HG02588 (cell line): ENCODE data around the gene TRIM37.
"Not testable (repeated sequence)": the region's sequence is repeated elsewhere in the genome, so short reads cannot be mapped to it uniquely, and the experiment has no call there.

Experiments
- ATAC-seq: cut with Tn5 transposase; IDR thresholded peaks from one replicate; pipeline ENCODE4 v1.9.1; 2021; ENCODE audit warnings: mild to moderate bottlenecking, moderate library complexity; ENCODE audit not compliant: unreplicated experiment

Gene TRIM37

DNA sequence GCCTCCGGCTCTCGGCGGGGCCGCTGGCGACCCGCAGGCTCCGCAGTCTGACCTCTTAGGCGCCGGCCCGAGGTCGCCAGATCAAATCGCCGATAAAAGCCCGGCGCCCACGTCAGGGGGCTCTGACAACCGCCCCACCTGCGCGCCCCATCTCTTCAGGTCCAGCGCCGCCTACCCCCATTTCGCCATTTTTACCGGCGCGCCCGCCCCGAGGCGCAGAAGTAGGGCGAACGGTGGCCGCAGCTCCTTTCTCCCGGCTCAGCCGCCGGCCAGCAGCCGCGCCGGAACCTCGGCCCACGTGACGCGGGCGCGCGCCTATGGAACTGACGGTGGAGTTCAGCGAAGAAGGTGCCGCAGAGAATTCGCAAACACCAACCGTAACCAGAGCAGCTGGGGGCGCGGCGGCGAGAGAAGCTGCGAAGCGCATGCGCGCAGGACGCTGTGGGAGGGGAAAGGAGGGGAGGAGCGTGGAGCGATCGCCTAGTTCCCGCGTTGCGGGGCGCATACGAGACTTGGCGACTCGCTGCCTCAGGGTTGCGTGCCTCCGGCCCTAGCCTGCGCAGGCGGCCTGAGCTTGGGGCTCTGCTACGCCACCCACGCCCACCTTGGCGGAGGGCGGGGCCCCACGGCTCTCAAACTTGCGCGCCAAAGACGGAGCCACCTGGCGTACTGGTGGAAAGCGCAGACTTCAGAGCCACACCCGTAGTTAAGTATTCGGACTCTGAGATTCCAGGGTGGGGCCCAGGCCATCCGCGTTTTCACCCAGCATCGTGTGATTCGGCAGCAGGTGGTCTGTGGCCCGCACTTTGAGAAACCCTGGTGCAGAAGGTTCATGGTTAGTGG lies at the start of gene TRIM37:
Gene TRIM37, minus strand, starts transcription at position 418 of the 843 bp plus-strand sequence. CDS start 419 bp downstream, outside the sequence.
- peak; percentile 94 for ATAC-seq

GRCh38 chr17:59155439-59156177 lies 48.9 kb upstream of the TRIM37 start, which contains the start of gene PRR11:
Gene PRR11 (plus strand): TSS chr17:59155746. CDS start chr17:59169753, 14,007 bp downstream.
- ATAC-seq: peak; percentile 86

DNA sequence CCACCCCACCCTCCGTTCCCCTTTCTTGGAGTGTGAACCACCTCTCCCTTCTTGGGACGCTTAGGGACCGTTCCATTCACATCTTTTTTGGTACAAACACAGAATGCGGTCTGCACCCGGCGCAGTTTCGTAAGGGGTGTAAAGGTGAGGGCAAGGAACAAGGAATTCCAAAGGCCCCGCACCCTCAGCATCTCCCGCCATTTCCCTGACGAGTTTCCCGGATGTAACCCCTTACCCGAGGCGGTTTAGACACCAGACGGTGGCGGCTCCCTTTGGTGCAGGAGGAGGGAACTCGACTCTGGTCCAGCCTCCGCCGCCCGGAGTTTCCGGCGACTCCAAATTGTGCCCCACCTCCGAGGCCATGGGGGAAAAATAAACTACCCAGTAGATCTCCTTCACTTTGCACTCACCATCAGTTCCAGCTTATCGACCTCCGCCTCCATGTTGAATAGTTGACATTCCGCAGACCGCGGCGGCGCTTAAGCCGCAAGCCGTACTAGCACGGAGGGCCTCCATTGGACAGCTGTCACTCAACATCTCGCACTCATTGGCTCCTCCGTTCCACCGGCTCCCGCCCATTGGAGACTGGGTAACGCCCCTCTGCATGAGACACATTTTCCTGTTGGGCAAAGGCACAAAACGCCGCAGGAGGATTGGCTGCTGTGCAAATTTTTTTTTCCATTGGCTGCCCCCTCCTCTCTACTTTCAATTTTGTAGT lies 48.2 kb upstream of the TRIM37 start, which contains the start of gene SKA2:
Gene SKA2, minus strand, starts transcription at position 466 of the 718 bp plus-strand sequence. Its CDS starts 23 bp downstream, at position 443.
- peak; percentile 79 for ATAC-seq

DNA sequence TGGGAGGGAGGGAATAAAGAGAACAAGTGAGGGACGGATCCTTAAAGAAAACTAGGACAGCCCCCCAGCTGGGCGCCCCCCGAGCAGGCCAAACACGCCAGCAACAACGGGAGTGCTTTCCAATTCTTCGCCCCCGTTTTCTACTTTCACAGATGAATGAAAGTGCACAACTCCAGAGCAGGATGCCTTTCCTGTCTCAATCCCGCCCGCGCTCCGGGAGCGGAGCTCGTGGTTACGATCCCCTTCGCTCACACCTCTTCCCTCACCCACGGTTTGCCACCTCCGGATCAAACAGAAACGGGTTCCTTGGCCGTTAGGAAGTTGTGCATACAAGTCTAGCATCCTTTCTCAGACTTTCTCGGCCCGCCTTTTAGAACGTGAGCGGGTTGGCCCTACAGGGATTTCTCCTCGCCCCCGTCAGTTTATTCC lies 47.6 kb upstream of the TRIM37 start:
- ATAC-seq: no peak

DNA sequence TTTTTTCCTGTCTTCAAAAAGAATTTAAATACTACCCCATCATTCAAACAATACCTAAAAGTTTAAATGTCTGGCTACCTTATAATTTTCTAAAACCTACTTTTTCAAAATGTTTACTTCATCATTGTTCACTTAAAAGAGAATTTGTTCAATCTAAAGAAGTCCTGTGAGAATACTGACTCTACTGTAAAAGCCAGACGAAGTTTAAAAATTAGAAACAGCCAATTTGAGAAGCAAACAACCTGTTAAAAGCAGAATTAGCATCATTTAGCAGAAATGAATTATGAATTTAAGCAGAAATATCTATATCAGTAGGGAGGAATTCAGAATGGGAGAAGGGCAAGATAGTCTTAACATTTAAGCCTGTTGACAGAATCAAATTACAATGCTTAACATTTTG lies 46.2 kb upstream of the TRIM37 start:
- no peak for ATAC-seq

GRCh38 chr17:59151591-59151990 lies 44.9 kb upstream of the TRIM37 start:
- no peak for ATAC-seq

DNA sequence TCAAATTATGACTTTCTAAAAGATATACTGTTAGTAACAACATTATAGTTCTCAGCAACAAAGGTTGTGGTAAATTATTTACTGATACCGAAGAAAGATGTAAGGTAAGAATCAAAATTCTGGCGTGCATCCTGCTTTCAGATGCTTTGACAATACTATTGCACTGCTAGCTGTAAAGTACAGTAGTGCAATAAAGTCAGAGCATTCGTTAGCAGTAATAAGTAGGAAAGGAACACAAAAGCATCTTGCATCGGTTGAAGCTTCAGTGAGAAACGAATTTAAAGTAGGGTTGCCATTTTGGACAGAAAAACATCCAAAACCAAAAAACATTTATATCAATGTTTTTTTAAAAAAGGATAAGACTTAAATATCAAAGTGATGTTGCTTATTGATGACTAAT lies 44.3 kb upstream of the TRIM37 start:
- no peak for ATAC-seq

DNA sequence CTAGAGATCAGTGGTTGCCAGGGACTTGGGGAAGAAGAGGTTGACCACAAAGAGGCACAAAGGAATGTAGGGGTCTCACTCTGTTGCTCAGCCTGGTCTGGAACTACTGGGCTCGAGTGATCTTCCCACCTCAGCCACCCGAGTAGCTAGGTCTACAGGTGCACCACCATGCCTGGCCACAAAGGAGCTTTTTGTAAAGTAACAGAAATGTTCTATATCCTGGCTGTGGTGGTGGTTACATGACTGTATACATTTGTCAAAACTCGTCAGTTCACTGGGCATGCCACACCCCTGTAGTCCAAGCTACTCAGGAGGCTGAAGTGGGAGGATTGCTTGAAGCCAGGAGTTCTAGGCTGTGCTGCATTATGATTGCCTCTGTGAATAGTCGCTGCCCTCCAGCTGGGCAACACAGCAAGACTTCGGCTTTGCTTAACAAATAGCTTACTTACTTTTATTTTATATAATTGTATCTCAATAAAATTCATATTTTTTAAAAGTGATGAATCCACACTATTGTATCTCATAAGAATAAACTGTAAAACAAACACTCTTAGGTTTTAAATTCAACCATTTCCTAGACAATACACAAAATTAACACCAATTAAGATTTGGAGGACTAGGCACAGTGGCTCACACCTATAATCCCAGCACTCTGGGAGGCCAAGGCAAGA lies 43.3 kb upstream of the TRIM37 start:
- no peak for ATAC-seq

DNA sequence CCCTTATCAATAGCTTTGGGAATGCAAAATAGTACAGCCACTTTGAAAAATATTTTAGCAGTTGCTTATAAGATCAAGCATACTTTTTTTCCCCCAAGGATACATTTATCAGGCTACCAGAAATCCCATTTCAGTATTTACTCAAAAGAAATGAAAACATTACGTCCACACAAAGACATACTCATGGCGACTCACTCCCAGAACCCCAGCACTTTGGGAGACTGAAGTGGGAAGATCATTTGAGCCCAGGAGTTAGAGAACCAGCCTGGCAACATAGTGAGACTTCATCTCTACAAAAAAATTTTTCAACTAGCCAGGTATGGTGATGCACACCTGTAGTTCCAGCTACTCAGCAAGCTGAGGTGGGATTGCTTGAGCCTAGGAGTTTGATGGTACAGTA lies 42.4 kb upstream of the TRIM37 start:
- ATAC-seq: no peak

- no peak for ATAC-seq
Observed at GRCh38 chr17:59145571-59146096, 39.0 kb upstream of the TRIM37 start.

- no peak for ATAC-seq
Observed at GRCh38 chr17:59141860-59142259, 35.2 kb upstream of the TRIM37 start.

GRCh38 chr17:59139939-59140338 lies 33.3 kb upstream of the TRIM37 start:
- no peak for ATAC-seq

DNA sequence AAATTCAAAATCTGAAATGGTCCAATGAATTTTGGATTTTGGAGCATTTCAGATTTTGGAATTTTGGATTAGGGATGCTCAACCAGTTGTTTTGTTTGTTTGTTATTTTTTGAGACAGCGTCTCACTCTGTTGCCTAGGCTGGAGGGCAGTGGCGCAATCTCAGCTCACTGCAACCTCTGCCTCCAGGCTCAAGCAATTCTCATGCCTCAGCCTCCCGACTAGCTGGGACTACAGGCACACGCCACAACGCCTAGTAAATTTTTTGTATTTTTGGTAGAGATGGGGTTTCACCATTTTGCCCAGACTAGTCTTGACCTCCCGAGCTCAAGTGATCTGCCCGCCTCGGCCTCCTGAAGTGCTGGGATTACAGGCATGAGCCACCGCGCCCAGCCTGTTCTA lies 31.7 kb upstream of the TRIM37 start:
- ATAC-seq: not testable (repeated sequence)

DNA sequence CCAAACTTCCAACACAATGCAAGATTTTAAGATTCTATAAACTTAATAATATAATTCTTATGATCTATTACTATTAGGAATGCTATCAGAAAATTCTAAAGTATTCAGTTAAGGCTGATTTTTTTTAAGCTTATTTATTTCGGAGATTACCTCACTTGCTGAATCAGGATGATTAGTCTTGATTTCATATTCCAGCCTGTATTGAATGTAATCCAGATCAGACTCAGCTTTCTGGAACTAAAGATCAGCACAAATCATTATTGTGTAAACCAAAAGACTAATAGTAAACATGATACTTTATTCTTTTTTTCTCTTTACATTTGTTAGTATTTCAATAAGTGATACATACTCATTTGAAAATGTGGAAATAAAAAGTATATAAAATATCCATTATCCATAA lies 24.5 kb upstream of the TRIM37 start:
- ATAC-seq: no peak

GRCh38 chr17:59129814-59130213 lies 23.1 kb upstream of the TRIM37 start:
- ATAC-seq: no peak

- ATAC-seq: no peak
Observed at GRCh38 chr17:59126809-59127417, 20.2 kb upstream of the TRIM37 start.

DNA sequence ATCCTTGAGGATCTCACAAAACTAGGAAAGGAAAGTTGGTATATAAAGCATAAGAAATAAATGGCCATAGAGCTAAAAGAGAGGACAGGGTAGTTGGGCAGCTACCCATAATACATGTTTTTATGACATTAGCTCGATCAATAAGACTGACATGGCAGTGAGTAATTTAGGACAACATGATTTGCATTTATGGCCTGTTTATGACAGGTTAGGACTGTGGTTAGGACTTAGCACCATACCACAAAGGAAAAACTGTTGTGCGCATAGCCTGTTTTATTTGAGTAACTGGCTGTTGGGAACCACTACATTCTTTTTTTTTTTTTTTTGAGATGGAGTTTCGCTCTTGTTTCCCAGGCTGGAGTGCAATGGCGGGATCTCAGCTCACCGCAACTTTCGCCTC lies 18.0 kb upstream of the TRIM37 start:
- no peak for ATAC-seq

- no peak for ATAC-seq
Observed at GRCh38 chr17:59121901-59122480, 15.3 kb upstream of the TRIM37 start.

DNA sequence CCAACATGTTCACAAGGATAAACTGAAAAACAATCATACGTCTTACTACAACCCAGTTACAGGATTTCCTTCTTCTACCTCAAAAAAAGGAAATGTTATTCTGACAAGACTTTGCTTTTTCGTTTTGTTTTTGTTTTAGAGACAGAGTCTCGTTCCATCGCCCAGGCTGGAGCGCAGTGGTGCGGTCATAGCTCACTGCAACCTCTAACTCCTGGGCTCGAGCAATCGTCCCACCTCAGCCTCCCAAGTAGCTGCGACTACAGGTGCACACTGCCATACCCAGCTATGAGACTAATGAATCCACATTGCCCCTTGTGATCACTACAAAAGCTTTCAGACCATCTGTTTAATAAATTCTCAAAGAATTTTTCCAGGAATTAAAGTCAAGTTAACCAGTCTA lies 8.8 kb upstream of the TRIM37 start:
- ATAC-seq: no peak

DNA sequence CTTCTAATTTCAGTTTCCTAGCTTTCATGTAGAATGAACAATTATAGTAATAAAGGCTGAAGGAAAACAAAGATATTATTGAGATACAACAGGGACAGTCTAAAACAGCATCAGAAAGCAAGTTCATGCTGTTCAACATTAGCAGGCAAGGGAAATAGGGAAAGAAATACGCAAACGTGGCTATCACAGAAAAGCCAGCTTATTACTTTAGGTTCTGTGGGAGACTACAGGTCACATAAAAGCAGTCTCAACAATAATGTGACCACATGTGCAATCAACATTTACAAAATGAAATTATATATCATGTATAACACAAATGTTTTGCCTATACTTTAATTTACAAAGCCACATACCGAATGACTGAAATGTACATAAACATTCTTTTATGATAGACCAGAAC lies 4.9 kb upstream of the TRIM37 start:
- no peak for ATAC-seq
